Muscle of leg (tissue), 11 donors: ENCODE results near the gene PRKAR2B. TPM values are rescaled to one million over a fixed set of nuclear protein-coding genes. Genes with fewer than 3 reads are reported as not detected.
"Not testable (repeated sequence)": the region's sequence is repeated elsewhere in the genome, so short reads cannot be mapped to it uniquely, and the experiment has no call there.

Experiments used
- DNase-seq: peaks from one replicate; pipeline ENCODE4 v3.0.0; 2013
- H3K27ac ChIP-seq: one replicate; pipeline ENCODE4 v1.5.1; 2013; ENCODE audit warnings: mild to moderate bottlenecking, low read length, control low read depth
- H3K27me3 ChIP-seq: one replicate; pipeline ENCODE4 v1.6.1; 2013; ENCODE audit warnings: low read length; ENCODE audit not compliant: control insufficient read depth, insufficient read depth
- H3K36me3 ChIP-seq: one replicate; pipeline ENCODE4 v1.6.1; 2013; ENCODE audit warnings: low read length; ENCODE audit not compliant: control insufficient read depth, insufficient read depth
- H3K4me1 ChIP-seq: one replicate; pipeline ENCODE4 v1.6.1; 2013; ENCODE audit warnings: low read length; ENCODE audit not compliant: control insufficient read depth, insufficient read depth
- H3K4me3 ChIP-seq: one replicate; pipeline ENCODE4 v1.5.1; 2013; ENCODE audit warnings: low read length, control low read depth
- H3K9me3 ChIP-seq: replicated peaks from 2 replicates; pipeline ENCODE4 v1.6.1; 2013; ENCODE audit warnings: low read depth, low read length; ENCODE audit not compliant: control insufficient read depth
- WGBS: methylation state at CpG from one replicate; pipeline ENCODE4 v1.1.5; 2013; ENCODE audit warnings: missing lambda C conversion rate; ENCODE audit not compliant: insufficient coverage; 5-methylcytosine and 5-hydroxymethylcytosine counted together
- polyA plus RNA-seq, 8 donors: library from polyadenylated mRNA; unstranded; fragments of 120-200 nt; gene quantifications; one replicate each; pipeline versions ENCODE4 v1.2.1 to v1.2.3, GENCODE V29; 2013; ENCODE audit warnings: inconsistent platforms in 1 of 8, low replicate concordance in 1 of 8; ENCODE audit not compliant: insufficient read length in 8 of 8, insufficient read depth in 1 of 8
- total RNA-seq: library from RNA; stranded (reverse); fragments of 120-200 nt; gene quantifications from one replicate; pipeline ENCODE4 v1.2.4, GENCODE V29; 2013

Gene PRKAR2B
- total and polyA plus RNA-seq, 9 donors = 3.7 to 7.3 (median 4.8) TPM

DNA sequence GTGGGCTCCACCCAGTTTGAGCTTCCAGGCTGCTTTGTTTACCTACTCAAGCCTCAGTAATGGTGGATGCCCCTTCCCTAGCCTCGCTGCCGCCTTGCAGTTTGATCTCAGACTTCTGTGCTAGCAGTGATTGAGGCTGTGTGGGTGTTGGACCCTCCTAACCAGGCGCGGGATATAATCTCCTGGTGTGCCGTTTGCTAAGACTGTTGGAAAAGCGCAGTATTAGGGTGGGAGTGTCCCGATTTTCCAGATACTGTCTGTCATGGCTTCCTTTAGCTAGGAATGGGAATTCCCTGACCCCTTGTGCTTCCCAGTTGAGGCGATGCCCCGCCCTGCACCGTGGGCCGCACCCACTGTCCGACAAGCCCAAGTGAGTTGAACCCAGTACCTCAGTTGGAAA lies 54.6 kb downstream of the PRKAR2B start:
- DNase-seq, H3K27ac ChIP-seq, H3K4me1 ChIP-seq, H3K27me3 ChIP-seq, H3K9me3 ChIP-seq, H3K4me3 ChIP-seq, H3K36me3 ChIP-seq: not testable (repeated sequence)
- WGBS = 96% methylated on average over 7 of the region's 12 CpGs

DNA sequence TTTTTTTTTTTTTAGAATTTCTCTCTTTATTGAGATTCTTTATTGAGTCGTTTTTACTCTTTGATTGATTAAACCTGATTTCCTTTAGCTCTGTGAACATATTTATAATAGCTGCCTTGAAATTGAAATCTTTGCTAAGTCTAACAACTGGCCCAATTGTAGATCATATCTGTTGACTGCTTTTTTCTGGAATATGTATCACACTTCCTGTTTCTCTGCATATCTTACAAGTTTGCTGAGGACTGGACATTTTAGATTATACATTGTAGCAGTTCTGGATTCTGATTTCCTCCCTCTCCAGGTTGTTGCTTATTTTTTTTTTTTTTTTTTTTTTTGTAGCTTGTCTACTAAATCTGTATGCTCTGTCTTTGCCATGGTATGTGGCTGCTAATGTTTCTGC lies 56.3 kb downstream of the PRKAR2B start:
- no peaks in the 10 kb centered on the region for H3K36me3 ChIP-seq
- H3K27ac ChIP-seq = no peak overlapping the region
- peaks cover 4% of the 10 kb centered on the region for H3K9me3 ChIP-seq
- H3K4me1 ChIP-seq = no peaks in the 10 kb centered on the region
- no peak for DNase-seq
- WGBS = no CpG with 5 or more reads among the region's 1 CpG
- no peaks in the 10 kb centered on the region for H3K27me3 ChIP-seq
- no peak overlapping the region for H3K4me3 ChIP-seq

DNA sequence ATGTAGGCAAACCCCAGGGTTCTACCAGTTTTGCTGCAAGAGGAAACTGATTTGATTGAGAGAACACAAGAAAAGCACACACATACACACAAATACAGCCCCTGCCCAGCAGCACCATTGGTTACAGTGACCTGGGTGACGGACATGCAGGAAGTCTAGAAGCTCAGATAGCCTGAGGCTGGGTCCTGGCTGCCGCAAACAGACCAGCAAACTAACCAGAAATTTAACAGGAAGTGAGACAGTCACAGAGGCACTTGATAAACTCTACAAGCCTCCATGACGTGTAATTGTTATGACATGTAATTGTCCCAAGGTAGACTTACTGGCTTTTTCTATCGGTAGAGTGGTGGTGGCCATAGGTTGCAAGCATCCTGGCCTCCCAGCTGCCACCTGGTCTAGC lies 58.9 kb downstream of the PRKAR2B start:
- H3K27me3 ChIP-seq = no peaks in the 10 kb centered on the region
- DNase-seq = peak; percentile 21
- 69% methylated on average over 3 of the region's 4 CpGs for WGBS
- H3K36me3 ChIP-seq = no peaks in the 10 kb centered on the region
- H3K4me1 ChIP-seq = no peaks in the 10 kb centered on the region
- H3K27ac ChIP-seq = no peak overlapping the region
- H3K4me3 ChIP-seq = no peak overlapping the region
- peaks cover 4% of the 10 kb centered on the region for H3K9me3 ChIP-seq

DNA sequence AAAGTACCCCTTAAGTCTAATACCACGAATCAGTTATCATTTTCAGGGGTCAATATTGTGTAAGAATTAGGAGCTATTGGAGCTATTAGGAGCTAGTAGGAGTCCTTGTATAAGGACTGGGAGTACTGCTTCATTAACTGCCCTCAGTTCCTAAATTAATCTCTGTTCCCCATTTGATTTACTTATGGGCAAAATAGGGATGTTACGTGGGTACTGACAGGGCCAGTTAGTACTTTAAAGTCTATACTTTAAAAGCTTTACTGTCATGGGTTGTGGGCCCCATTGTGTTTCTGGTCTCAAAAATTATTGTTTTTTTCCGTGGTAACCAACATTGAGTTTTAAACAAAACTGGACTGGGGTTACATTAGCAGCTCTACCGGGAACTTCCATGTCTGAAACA lies 60.3 kb downstream of the PRKAR2B start:
- DNase-seq = no peak
- no peaks in the 10 kb centered on the region for H3K9me3 ChIP-seq
- WGBS = 83% methylated on average over 1 of the region's 4 CpGs
- no peak overlapping the region for H3K27ac ChIP-seq
- H3K27me3 ChIP-seq = no peaks in the 10 kb centered on the region
- no peak overlapping the region for H3K4me3 ChIP-seq
- H3K4me1 ChIP-seq = no peaks in the 10 kb centered on the region
- no peaks in the 10 kb centered on the region for H3K36me3 ChIP-seq

DNA sequence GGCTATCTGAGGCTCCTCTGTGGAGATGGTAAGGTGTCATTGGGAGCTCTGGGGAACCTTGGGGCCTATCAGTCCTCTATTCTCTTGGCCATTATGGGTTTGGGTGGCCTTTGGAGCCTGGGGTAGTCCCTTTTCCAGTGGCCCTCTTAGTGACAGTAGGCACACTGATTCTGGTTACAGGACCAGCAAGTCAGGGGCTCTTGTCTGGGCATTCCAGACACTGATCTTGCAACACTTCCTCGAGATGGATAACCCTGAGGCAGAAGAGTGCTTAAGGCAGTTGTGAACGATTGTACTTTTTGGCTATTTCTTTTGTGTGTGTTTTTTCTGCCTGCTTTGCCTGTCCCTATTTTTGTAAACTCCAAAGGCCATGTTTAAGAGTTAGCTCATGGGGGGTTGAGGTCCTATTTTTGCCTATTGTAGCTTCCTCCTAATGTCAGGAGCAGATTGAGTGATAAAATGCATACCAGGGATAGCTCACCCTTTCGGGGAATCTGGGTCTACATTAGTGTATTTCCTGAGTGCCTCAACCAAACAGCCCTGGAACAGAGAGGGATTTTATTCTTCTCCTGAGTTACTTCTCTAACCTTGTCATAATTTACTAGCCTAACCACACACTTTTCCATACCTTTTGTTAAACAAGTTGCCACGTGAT lies 61.2 kb downstream of the PRKAR2B start:
- WGBS = 74% methylated on average over 2 of the region's 4 CpGs

DNA sequence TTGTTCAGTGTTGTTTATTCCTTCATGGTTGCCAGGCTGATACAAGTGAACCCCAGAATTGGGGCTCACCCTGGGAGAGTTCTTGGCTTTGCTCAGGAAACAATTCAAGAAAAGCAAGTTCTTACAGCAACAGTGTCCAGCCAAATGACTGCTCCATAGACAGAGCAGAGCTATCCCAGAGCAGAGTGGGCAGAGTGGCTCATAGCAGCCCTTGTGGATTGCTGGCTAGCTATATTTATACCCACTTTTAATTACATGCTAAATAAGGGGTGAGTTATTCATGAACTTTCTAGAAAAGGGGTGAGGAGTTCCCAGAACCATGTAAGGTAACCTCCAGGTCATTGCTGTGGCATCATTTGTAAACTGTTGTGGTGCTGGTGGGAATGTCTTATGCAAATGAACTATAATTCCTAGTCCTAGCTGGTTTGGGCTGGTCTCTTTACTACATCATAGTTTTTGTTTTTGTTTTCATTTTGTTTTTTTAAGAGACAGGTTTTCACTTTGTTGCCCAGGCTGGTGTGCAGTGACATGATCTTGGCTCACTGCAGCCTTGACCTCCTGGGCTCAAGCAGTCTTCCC lies 64.4 kb downstream of the PRKAR2B start:
- H3K4me1 ChIP-seq = no peaks in the 10 kb centered on the region
- no peak overlapping the region for H3K27ac ChIP-seq
- no peaks in the 10 kb centered on the region for H3K36me3 ChIP-seq
- no peaks in the 10 kb centered on the region for H3K27me3 ChIP-seq
- H3K4me3 ChIP-seq = no peak overlapping the region
- no peak for DNase-seq
- H3K9me3 ChIP-seq = no peaks in the 10 kb centered on the region

More for the DNA sequence above, 61.2 kb downstream of the PRKAR2B start:
- H3K9me3 ChIP-seq = no peaks in the 10 kb centered on the region
- no peak overlapping the region for H3K4me3 ChIP-seq
- H3K27me3 ChIP-seq = no peaks in the 10 kb centered on the region
- H3K36me3 ChIP-seq = no peaks in the 10 kb centered on the region
- H3K4me1 ChIP-seq = no peaks in the 10 kb centered on the region
- H3K27ac ChIP-seq = no peak overlapping the region
- no peak for DNase-seq

DNA sequence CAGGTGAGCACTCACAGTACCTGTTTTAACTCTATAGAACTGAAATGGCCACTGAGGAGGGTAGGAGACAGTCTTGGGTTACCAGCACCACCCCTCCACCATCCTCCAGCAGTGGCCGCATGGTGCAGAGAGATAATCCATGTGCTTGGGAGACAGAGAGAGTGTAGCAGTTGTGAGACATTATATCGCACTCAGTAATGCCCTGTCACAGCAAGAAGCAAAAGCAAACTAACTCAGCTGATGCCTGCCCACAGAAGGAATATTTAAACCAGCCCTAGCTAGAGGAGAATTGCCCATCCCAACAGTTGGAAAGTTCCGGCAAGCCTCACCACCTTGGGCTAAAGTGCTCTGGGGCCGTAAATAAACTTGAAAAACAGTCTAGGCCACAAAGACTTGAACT lies 65.5 kb downstream of the PRKAR2B start:
- Histone ChIP-seq H3K9me3 (no peaks in the 10 kb centered on the region), H3K36me3 (no peaks in the 10 kb centered on the region), H3K27me3 (no peaks in the 10 kb centered on the region), H3K4me3 (no peak overlapping the region), H3K4me1 (no peaks in the 10 kb centered on the region), H3K27ac (no peak overlapping the region)
- 100% methylated on average over 3 of the region's 4 CpGs for WGBS
- DNase-seq = no peak

DNA sequence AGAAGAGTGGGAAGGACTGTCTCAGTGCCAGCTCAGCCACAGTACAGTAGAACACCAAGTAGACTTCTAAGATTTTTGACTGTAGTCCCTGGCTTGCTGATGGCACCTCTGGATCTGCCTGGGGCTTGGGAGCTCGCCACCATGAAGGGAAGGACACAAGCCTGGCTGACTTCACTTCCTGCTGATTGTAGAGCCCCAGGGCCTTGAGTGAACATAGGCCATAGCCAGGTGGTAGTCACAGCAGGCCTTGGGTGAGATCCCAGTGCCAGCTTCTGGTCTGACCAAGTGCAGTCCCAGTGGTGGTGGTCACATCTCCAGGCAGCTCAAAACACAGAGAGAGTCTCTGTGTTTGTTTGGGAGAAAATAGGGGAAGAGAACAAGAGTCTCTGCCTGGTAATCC lies 66.7 kb downstream of the PRKAR2B start:
- no peak for DNase-seq
- no peaks in the 10 kb centered on the region for H3K36me3 ChIP-seq
- H3K27me3 ChIP-seq = no peaks in the 10 kb centered on the region
- WGBS = 81% methylated on average over 1 of the region's 1 CpG
- no peak overlapping the region for H3K4me3 ChIP-seq
- no peaks in the 10 kb centered on the region for H3K9me3 ChIP-seq
- H3K4me1 ChIP-seq = no peaks in the 10 kb centered on the region
- no peak overlapping the region for H3K27ac ChIP-seq

DNA sequence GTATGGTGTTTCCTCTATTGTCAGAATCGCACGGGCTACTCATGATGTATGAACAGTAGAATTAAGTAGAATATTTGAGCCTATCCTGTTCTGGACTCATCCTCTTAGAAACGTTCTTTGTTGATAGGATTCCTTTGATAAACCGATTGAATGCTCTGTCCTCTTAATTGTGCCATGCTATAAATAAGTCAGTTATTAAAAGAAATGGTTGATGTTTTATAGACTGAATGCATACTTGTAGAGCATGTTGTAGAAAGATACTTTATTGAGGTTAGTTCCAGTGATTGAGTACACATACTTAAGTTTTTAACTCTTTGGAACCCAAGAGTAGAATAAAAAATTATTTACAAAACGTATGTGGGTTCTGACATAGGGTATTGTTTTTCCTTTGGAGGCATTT lies 69.4 kb downstream of the PRKAR2B start:
- Histone ChIP-seq H3K4me1 (no peaks in the 10 kb centered on the region), H3K9me3 (no peaks in the 10 kb centered on the region), H3K27ac (no peak overlapping the region), H3K4me3 (no peak overlapping the region), H3K27me3 (no peaks in the 10 kb centered on the region), H3K36me3 (no peaks in the 10 kb centered on the region)
- DNase-seq = no peak
- 86% methylated on average over 2 of the region's 5 CpGs for WGBS

DNA sequence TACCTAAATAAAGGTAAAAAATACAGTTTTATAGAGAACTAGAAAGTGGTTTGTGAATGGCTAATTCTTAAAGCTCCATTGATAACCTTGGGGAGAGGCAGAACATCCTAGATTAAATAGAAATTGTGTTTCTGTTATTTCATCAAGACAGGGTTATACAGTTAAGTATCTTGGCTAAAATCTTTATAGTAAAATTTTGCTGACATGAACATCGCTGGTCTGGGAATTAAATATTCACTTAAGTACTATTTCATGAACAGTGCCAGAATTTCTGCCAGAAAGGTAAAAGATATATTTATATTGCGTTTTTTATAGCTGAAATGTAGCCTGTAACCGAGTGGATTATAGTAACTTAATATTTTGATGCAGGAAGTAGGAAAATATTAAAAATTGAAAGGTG lies 70.6 kb downstream of the PRKAR2B start:
- Histone ChIP-seq H3K27ac (no peak overlapping the region), H3K9me3 (no peaks in the 10 kb centered on the region), H3K27me3 (no peaks in the 10 kb centered on the region), H3K4me1 (no peaks in the 10 kb centered on the region), H3K36me3 (no peaks in the 10 kb centered on the region), H3K4me3 (no peak overlapping the region)
- peak; percentile 5 for DNase-seq
- no CpG with 5 or more reads among the region's 3 CpGs for WGBS
